Measurements from ENCODE around the gene SMIM38.

The SMIM38 gene

GRCh38 chr11:69155302-69156234 lies at the start of gene SMIM38:
TSS of gene SMIM38 (plus strand) at chr11:69155935. CDS start at chr11:69157847, 1,912 bp downstream.
- H3K9me3 ChIP-seq (ENCODE audit: control insufficient read depth in 2 of 2, low read length in 2 of 2), result no peaks in the 10 kb centered on the region
- H3K4me1 ChIP-seq (ENCODE audit: control insufficient read depth, insufficient read depth, low read length), result peaks cover 14% of the 10 kb centered on the region
- peak within 1 kb of the TSS in 1 of 2 donors; percentile 34 for H3K9ac ChIP-seq (ENCODE audit: low read length in 2 of 2)
- H3K4me3 ChIP-seq (ENCODE audit: low read length in 2 of 2), result peak within 1 kb of the TSS in 1 of 2 donors; percentile 40
- no peaks in the 10 kb centered on the region for H3K27me3 ChIP-seq (ENCODE audit: control insufficient read depth in 1 of 2, insufficient read depth in 2 of 2, low read length in 2 of 2)
- no peaks in the 10 kb centered on the region for H3K36me3 ChIP-seq (ENCODE audit: control insufficient read depth in 2 of 2, insufficient read depth in 2 of 2, low read length in 2 of 2)
- H3K27ac ChIP-seq (ENCODE audit: low read length), result peak within 1 kb of the TSS; percentile 46

- H3K9me3 ChIP-seq (ENCODE audit: control insufficient read depth in 2 of 2, low read length in 2 of 2), result no peaks in the 10 kb centered on the region
- H3K9ac ChIP-seq (ENCODE audit: low read length in 2 of 2), result no peak overlapping the region
- no peak overlapping the region for H3K4me3 ChIP-seq (ENCODE audit: low read length in 2 of 2)
- H3K27ac ChIP-seq (ENCODE audit: low read length), result no peak overlapping the region
- peaks cover 2 to 3% of the 10 kb centered on the region in 2 donors for H3K36me3 ChIP-seq (ENCODE audit: control insufficient read depth in 2 of 2, insufficient read depth in 2 of 2, low read length in 2 of 2)
- peaks cover 0 to 2% of the 10 kb centered on the region in 2 donors for H3K27me3 ChIP-seq (ENCODE audit: control insufficient read depth in 1 of 2, insufficient read depth in 2 of 2, low read length in 2 of 2)
- H3K4me1 ChIP-seq (ENCODE audit: control insufficient read depth, insufficient read depth, low read length), result peaks cover 12% of the 10 kb centered on the region
Observed at GRCh38 chr11:69106031-69106811, 49.5 kb upstream of the SMIM38 start.

- Histone ChIP-seq H3K9me3 (ENCODE audit: control insufficient read depth in 2 of 2, low read length in 2 of 2) (no peaks in the 10 kb centered on the region), H3K27me3 (ENCODE audit: control insufficient read depth in 1 of 2, insufficient read depth in 2 of 2, low read length in 2 of 2) (peaks cover 0 to 2% of the 10 kb centered on the region in 2 donors), H3K4me3 (ENCODE audit: low read length in 2 of 2) (no peak overlapping the region), H3K36me3 (ENCODE audit: control insufficient read depth in 2 of 2, insufficient read depth in 2 of 2, low read length in 2 of 2) (peaks cover 2 to 3% of the 10 kb centered on the region in 2 donors), H3K9ac (ENCODE audit: low read length in 2 of 2) (no peak overlapping the region), H3K4me1 (ENCODE audit: control insufficient read depth, insufficient read depth, low read length) (peaks cover 4% of the 10 kb centered on the region), H3K27ac (ENCODE audit: low read length) (no peak overlapping the region)
Observed at GRCh38 chr11:69107413-69107812, 48.3 kb upstream of the SMIM38 start.

GRCh38 chr11:69108030-69108429 lies 47.7 kb upstream of the SMIM38 start:
- no peak overlapping the region for H3K9ac ChIP-seq (ENCODE audit: low read length in 2 of 2)
- no peaks in the 10 kb centered on the region for H3K9me3 ChIP-seq (ENCODE audit: control insufficient read depth in 2 of 2, low read length in 2 of 2)
- H3K36me3 ChIP-seq (ENCODE audit: control insufficient read depth in 2 of 2, insufficient read depth in 2 of 2, low read length in 2 of 2), result peaks cover 2 to 3% of the 10 kb centered on the region in 2 donors
- H3K27ac ChIP-seq (ENCODE audit: low read length), result no peak overlapping the region
- H3K4me3 ChIP-seq (ENCODE audit: low read length in 2 of 2), result no peak overlapping the region
- peaks cover 0 to 2% of the 10 kb centered on the region in 2 donors for H3K27me3 ChIP-seq (ENCODE audit: control insufficient read depth in 1 of 2, insufficient read depth in 2 of 2, low read length in 2 of 2)
- H3K4me1 ChIP-seq (ENCODE audit: control insufficient read depth, insufficient read depth, low read length), result peaks cover 4% of the 10 kb centered on the region

- Histone ChIP-seq H3K9me3 (ENCODE audit: control insufficient read depth in 2 of 2, low read length in 2 of 2) (no peaks in the 10 kb centered on the region), H3K4me3 (ENCODE audit: low read length in 2 of 2) (no peak overlapping the region), H3K36me3 (ENCODE audit: control insufficient read depth in 2 of 2, insufficient read depth in 2 of 2, low read length in 2 of 2) (peaks cover 2 to 3% of the 10 kb centered on the region in 2 donors), H3K9ac (ENCODE audit: low read length in 2 of 2) (no peak overlapping the region), H3K27me3 (ENCODE audit: control insufficient read depth in 1 of 2, insufficient read depth in 2 of 2, low read length in 2 of 2) (peaks cover 0 to 2% of the 10 kb centered on the region in 2 donors), H3K4me1 (ENCODE audit: control insufficient read depth, insufficient read depth, low read length) (peaks cover 4% of the 10 kb centered on the region), H3K27ac (ENCODE audit: low read length) (no peak overlapping the region)
Observed at GRCh38 chr11:69108559-69108958, 47.2 kb upstream of the SMIM38 start.

GRCh38 chr11:69109101-69109500 lies 46.6 kb upstream of the SMIM38 start:
- no peak overlapping the region for H3K4me3 ChIP-seq (ENCODE audit: low read length in 2 of 2)
- H3K4me1 ChIP-seq (ENCODE audit: control insufficient read depth, insufficient read depth, low read length), result peaks cover 4% of the 10 kb centered on the region

GRCh38 chr11:69110451-69110850 lies 45.3 kb upstream of the SMIM38 start:
- Histone ChIP-seq H3K36me3 (ENCODE audit: control insufficient read depth in 2 of 2, insufficient read depth in 2 of 2, low read length in 2 of 2) (peaks cover 2 to 3% of the 10 kb centered on the region in 2 donors), H3K4me3 (ENCODE audit: low read length in 2 of 2) (no peak overlapping the region), H3K27me3 (ENCODE audit: control insufficient read depth in 1 of 2, insufficient read depth in 2 of 2, low read length in 2 of 2) (peaks cover 0 to 2% of the 10 kb centered on the region in 2 donors)

More at GRCh38 chr11:69109101-69109500, 46.6 kb upstream of the SMIM38 start:
- Histone ChIP-seq H3K9me3 (ENCODE audit: control insufficient read depth in 2 of 2, low read length in 2 of 2) (no peaks in the 10 kb centered on the region), H3K27me3 (ENCODE audit: control insufficient read depth in 1 of 2, insufficient read depth in 2 of 2, low read length in 2 of 2) (peaks cover 0 to 2% of the 10 kb centered on the region in 2 donors), H3K36me3 (ENCODE audit: control insufficient read depth in 2 of 2, insufficient read depth in 2 of 2, low read length in 2 of 2) (peaks cover 2 to 3% of the 10 kb centered on the region in 2 donors), H3K9ac (ENCODE audit: low read length in 2 of 2) (no peak overlapping the region), H3K27ac (ENCODE audit: low read length) (no peak overlapping the region)

GRCh38 chr11:69111624-69112542 lies 43.9 kb upstream of the SMIM38 start:
- no peaks in the 10 kb centered on the region for H3K4me1 ChIP-seq (ENCODE audit: control insufficient read depth, insufficient read depth, low read length)
- peaks cover 2 to 3% of the 10 kb centered on the region in 2 donors for H3K36me3 ChIP-seq (ENCODE audit: control insufficient read depth in 2 of 2, insufficient read depth in 2 of 2, low read length in 2 of 2)
- H3K27ac ChIP-seq (ENCODE audit: low read length), result no peak overlapping the region
- H3K27me3 ChIP-seq (ENCODE audit: control insufficient read depth in 1 of 2, insufficient read depth in 2 of 2, low read length in 2 of 2), result peaks cover 0 to 2% of the 10 kb centered on the region in 2 donors
- no peak overlapping the region for H3K9ac ChIP-seq (ENCODE audit: low read length in 2 of 2)
- no peak overlapping the region for H3K4me3 ChIP-seq (ENCODE audit: low read length in 2 of 2)
- H3K9me3 ChIP-seq (ENCODE audit: control insufficient read depth in 2 of 2, low read length in 2 of 2), result no peaks in the 10 kb centered on the region

More at GRCh38 chr11:69110451-69110850, 45.3 kb upstream of the SMIM38 start:
- Histone ChIP-seq H3K4me1 (ENCODE audit: control insufficient read depth, insufficient read depth, low read length) (peaks cover 4% of the 10 kb centered on the region), H3K27ac (ENCODE audit: low read length) (no peak overlapping the region), H3K9me3 (ENCODE audit: control insufficient read depth in 2 of 2, low read length in 2 of 2) (no peaks in the 10 kb centered on the region), H3K9ac (ENCODE audit: low read length in 2 of 2) (no peak overlapping the region)

- no peak overlapping the region for H3K4me3 ChIP-seq (ENCODE audit: low read length in 2 of 2)
- no peak overlapping the region for H3K27ac ChIP-seq (ENCODE audit: low read length)
- no peaks in the 10 kb centered on the region for H3K9me3 ChIP-seq (ENCODE audit: control insufficient read depth in 2 of 2, low read length in 2 of 2)
- H3K9ac ChIP-seq (ENCODE audit: low read length in 2 of 2), result no peak overlapping the region
- no peaks in the 10 kb centered on the region for H3K4me1 ChIP-seq (ENCODE audit: control insufficient read depth, insufficient read depth, low read length)
- H3K27me3 ChIP-seq (ENCODE audit: control insufficient read depth in 1 of 2, insufficient read depth in 2 of 2, low read length in 2 of 2), result no peaks in the 10 kb centered on the region
- H3K36me3 ChIP-seq (ENCODE audit: control insufficient read depth in 2 of 2, insufficient read depth in 2 of 2, low read length in 2 of 2), result peaks cover 2 to 3% of the 10 kb centered on the region in 2 donors
Observed at GRCh38 chr11:69113226-69113625, 42.5 kb upstream of the SMIM38 start.
